ENCODE measurements around the gene TXNDC17. TPM values are rescaled to one million over a fixed set of nuclear protein-coding genes. Genes with fewer than 3 reads are reported as not detected.

TXNDC17 gene
- total RNA-seq, 1 donor from 2014 or later = 92.7 TPM

DNA sequence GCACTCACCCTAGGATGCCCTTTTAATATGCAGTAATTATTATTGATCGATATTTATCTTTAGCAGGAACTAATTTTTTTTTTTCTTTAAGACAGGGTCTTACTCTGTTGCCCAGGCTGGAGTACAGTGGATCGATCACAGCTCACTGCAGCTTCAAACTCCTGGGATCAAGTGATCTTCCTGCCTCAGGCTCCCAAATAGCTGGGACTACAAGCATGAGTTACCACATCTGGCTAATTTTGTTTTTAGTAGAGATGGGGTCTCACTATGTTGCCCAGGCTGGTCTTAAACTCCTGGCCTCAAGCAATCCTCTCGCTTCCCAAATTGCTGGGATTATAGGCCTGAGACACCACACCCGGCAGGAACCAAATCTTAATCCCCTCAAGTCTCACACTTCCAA, 29.6 kb upstream of the TXNDC17 start:
- Mint-ChIP-seq H3K27ac (no peak overlapping the region), H3K4me3 (no peak overlapping the region), H3K27me3 (no peaks in the 10 kb centered on the region), H3K9me3 (no peaks in the 10 kb centered on the region), H3K4me1 (peaks cover 1% of the 10 kb centered on the region), H3K36me3 (ENCODE audit: low read depth) (peaks cover 21% of the 10 kb centered on the region)
- no peak for DNase-seq
- intact Hi-C loops (cut with micrococcal nuclease) = no loop called here

DNA sequence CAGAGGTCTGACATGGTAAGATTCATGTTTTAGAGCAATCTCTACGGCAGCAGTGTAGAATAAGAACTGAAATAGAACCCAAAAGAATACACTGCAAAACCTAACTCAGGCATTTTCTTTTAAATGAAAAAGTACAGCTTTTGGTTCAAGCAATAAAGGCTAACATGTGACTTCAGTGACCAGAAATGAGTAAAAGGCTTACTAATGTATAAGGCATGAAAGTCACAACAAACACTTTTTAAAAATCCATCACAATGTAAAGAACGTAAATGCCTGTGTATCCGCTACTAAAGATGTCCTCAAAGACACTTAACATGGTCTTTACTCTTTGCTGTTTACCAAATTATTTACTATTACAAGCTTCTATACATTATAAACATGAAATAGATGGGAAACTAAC, 16.9 kb upstream of the TXNDC17 start:
- Mint-ChIP-seq H3K36me3 (ENCODE audit: low read depth) (peaks cover 31% of the 10 kb centered on the region), H3K4me1 (no peaks in the 10 kb centered on the region), H3K9me3 (no peaks in the 10 kb centered on the region), H3K27me3 (no peaks in the 10 kb centered on the region), H3K4me3 (no peak overlapping the region), H3K27ac (no peak overlapping the region)
- no peak for DNase-seq
- intact Hi-C loops (cut with micrococcal nuclease) = no loop called here

GRCh38 chr17:6626616-6627015, 14.2 kb upstream of the TXNDC17 start:
- Mint-ChIP-seq H3K27me3 (no peaks in the 10 kb centered on the region), H3K36me3 (ENCODE audit: low read depth) (peaks cover 38% of the 10 kb centered on the region), H3K4me1 (peaks cover 1% of the 10 kb centered on the region), H3K4me3 (no peak overlapping the region), H3K9me3 (no peaks in the 10 kb centered on the region), H3K27ac (no peak overlapping the region)
- intact Hi-C loops (cut with micrococcal nuclease) = no loop called here
- DNase-seq = no peak

DNA sequence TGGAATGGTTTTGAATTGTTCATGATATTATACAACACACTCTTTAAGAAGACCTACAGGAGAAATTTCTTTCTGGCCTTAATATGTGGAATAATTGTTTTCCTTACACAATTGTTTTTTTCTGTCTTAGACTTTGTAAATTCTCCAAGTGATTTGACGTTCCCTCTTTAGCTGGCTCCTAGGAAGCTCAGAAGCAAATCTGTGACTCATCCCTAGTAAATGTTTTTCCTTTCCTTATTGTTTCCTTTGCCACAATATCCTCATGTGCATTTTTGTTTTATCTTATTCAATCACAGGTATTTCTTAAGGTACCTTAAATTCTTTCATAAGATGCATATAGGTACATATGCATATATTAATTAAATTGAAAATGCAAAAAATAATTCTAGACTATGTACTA, 13.8 kb upstream of the TXNDC17 start:
- H3K27me3 Mint-ChIP-seq = no peaks in the 10 kb centered on the region
- H3K9me3 Mint-ChIP-seq = no peaks in the 10 kb centered on the region
- DNase-seq = no peak
- H3K4me1 Mint-ChIP-seq = peaks cover 1% of the 10 kb centered on the region
- intact Hi-C loops (cut with micrococcal nuclease) = no loop called here
- H3K4me3 Mint-ChIP-seq = no peak overlapping the region
- H3K27ac Mint-ChIP-seq = no peak overlapping the region
- H3K36me3 Mint-ChIP-seq (ENCODE audit: low read depth) = peaks cover 38% of the 10 kb centered on the region

GRCh38 chr17:6630390-6630789, 10.5 kb upstream of the TXNDC17 start:
- no peak for DNase-seq
- no peaks in the 10 kb centered on the region for H3K9me3 Mint-ChIP-seq
- H3K36me3 Mint-ChIP-seq (ENCODE audit: low read depth) = peaks cover 58% of the 10 kb centered on the region
- H3K27me3 Mint-ChIP-seq = no peaks in the 10 kb centered on the region
- H3K4me3 Mint-ChIP-seq = no peak overlapping the region
- H3K27ac Mint-ChIP-seq = no peak overlapping the region
- H3K4me1 Mint-ChIP-seq = peaks cover 1% of the 10 kb centered on the region
- intact Hi-C loops (cut with micrococcal nuclease) = no loop called here

GRCh38 chr17:6632530-6632929, 8.3 kb upstream of the TXNDC17 start:
- Mint-ChIP-seq H3K4me3 (no peak overlapping the region), H3K27ac (no peak overlapping the region), H3K27me3 (no peaks in the 10 kb centered on the region), H3K36me3 (ENCODE audit: low read depth) (peaks cover 53% of the 10 kb centered on the region), H3K9me3 (no peaks in the 10 kb centered on the region), H3K4me1 (peaks cover 9% of the 10 kb centered on the region)
- intact Hi-C loops (cut with micrococcal nuclease) = no loop called here
- no peak for DNase-seq

- intact Hi-C loops (cut with micrococcal nuclease) = no loop called here
- DNase-seq = no peak
- Mint-ChIP-seq H3K9me3 (no peaks in the 10 kb centered on the region), H3K27ac (no peak overlapping the region), H3K36me3 (ENCODE audit: low read depth) (peaks cover 48% of the 10 kb centered on the region), H3K4me1 (peaks cover 16% of the 10 kb centered on the region), H3K4me3 (no peak overlapping the region), H3K27me3 (no peaks in the 10 kb centered on the region)
Observed at GRCh38 chr17:6633263-6633662, 7.6 kb upstream of the TXNDC17 start.

DNA sequence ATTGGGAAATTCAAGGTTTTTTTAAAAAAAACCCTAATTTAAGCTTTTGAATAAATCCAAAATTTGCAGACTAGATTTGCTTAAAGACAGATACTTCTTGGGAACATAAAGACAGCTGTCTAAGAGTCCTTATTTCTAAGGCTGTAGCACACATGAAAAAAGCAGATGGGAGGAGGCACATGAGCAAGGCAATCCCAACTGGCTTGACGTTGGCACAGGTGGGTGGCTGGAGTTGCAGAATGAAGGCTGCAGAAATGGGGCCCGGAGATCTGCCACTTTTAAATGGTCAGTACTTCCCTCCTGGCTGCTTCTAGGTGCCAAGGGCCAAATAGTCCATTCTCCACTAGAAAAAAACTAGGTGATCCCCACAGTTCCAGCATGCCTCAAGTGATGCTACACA, 4.8 kb upstream of the TXNDC17 start:
- Mint-ChIP-seq H3K36me3 (ENCODE audit: low read depth) (peaks cover 36% of the 10 kb centered on the region), H3K4me1 (peaks cover 31% of the 10 kb centered on the region), H3K27ac (no peak overlapping the region), H3K9me3 (no peaks in the 10 kb centered on the region), H3K4me3 (no peak overlapping the region), H3K27me3 (no peaks in the 10 kb centered on the region)
- DNase-seq = no peak
- intact Hi-C loops (cut with micrococcal nuclease) = no loop called here

GRCh38 chr17:6636616-6637457, 4.0 kb upstream of the TXNDC17 start:
- Mint-ChIP-seq H3K9me3 (no peaks in the 10 kb centered on the region), H3K36me3 (ENCODE audit: low read depth) (peaks cover 35% of the 10 kb centered on the region), H3K27ac (no peak overlapping the region), H3K27me3 (no peaks in the 10 kb centered on the region), H3K4me1 (peaks cover 33% of the 10 kb centered on the region), H3K4me3 (no peak overlapping the region)
- intact Hi-C loops (cut with micrococcal nuclease) = no loop called here
- no peak for DNase-seq

DNA sequence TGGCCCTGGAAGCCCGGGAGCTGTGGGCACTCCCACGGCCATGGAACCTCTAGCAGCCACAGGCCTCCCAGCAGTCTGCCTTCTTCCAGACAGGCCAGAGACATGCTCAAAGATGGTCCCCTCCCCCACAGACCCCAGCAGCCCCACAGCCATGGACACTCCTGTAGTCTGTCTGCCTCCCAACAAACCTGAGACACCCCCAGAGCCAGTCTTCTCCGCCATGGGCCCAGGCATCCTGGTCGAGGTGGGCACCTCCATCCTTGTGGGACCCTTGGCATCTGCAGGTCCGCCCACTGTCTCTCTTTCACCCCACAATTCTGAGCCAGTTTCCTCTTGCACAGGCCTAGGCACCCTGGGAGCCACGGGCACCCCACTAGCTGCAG, 3.4 kb upstream of the TXNDC17 start:
- H3K9me3 Mint-ChIP-seq = no peaks in the 10 kb centered on the region
- H3K4me3 Mint-ChIP-seq = no peak overlapping the region
- no peak for DNase-seq
- peaks cover 36% of the 10 kb centered on the region for H3K4me1 Mint-ChIP-seq
- H3K36me3 Mint-ChIP-seq (ENCODE audit: low read depth) = peaks cover 33% of the 10 kb centered on the region
- no peaks in the 10 kb centered on the region for H3K27me3 Mint-ChIP-seq
- no peak overlapping the region for H3K27ac Mint-ChIP-seq
- intact Hi-C loops (cut with micrococcal nuclease) = no loop called here

DNA sequence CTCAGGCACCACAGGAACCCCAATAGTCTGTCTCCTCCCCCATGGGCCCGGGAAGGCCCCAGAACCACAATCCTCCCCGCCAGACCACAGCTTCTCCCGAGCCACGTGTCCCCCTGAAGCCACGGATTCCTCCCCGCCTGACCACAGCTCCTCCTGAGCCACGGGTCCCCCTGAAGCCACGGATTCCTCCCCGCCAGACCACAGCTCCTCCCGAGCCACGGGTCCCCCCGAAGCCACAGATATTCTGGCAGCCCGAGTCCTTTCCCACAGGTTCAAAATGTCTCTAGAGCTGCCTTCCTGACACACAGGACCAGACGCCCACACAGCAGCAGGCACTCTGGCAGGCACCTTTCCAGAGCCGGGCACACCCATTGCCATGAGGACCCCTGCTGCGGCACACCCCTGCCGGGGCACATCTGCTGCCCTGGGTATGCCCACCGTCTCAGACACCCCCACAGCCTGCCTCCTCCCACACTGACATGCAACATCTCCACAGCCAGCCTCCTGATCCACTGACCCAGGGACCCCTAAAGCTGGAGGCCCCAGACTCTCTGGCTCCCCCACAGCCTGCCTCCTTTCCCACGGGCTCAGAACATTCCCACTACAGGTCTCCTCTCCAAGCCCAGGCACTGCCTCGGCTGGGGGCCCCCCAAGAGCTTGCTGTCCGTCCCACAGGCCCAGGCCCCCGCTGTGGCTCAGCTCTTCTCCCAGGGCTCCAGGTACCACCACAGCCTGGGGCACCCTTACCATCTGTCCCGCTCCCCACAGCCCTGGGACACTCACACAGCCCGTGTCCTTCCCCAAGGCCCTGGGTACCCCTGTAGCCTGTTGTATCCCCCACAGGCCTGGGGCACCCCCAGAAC, 2.6 kb upstream of the TXNDC17 start:
- peak overlapping the region; percentile 37 for H3K27ac Mint-ChIP-seq
- H3K36me3 Mint-ChIP-seq (ENCODE audit: low read depth) = peaks cover 30% of the 10 kb centered on the region
- DNase-seq = no peak
- no peaks in the 10 kb centered on the region for H3K27me3 Mint-ChIP-seq
- H3K4me3 Mint-ChIP-seq = peak overlapping the region; percentile 60
- no peaks in the 10 kb centered on the region for H3K9me3 Mint-ChIP-seq
- intact Hi-C loops (cut with micrococcal nuclease) = no loop called here
- H3K4me1 Mint-ChIP-seq = peaks cover 43% of the 10 kb centered on the region

DNA sequence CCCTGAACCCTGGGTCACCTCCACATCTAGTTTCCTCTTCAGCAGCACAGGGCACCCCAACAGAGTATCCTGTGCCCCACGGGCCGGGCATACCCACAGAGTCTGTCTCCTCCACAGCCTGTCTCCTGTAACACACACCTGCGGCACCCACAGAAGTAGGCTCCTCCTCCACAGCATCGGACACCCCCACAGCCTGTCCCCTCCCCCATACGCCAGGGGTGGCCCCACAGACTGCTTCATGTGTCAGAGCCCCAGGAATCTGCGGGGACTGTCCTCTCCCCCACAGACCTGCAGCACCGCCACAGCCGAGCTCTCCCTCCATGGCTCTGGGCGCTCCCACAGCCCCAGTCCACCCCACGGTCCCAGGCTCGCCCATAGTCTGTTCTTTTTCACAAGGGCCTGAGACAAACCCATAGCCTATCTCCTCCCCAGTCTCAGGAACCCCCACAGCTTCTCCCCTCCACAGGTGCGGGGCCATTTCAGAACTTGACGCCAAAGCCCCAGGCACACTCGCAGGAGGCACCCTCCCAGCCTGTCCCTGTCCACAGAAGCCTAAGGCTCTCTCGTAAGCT, 1.8 kb upstream of the TXNDC17 start:
- peak overlapping the region; percentile 100 for H3K27ac Mint-ChIP-seq

DNA sequence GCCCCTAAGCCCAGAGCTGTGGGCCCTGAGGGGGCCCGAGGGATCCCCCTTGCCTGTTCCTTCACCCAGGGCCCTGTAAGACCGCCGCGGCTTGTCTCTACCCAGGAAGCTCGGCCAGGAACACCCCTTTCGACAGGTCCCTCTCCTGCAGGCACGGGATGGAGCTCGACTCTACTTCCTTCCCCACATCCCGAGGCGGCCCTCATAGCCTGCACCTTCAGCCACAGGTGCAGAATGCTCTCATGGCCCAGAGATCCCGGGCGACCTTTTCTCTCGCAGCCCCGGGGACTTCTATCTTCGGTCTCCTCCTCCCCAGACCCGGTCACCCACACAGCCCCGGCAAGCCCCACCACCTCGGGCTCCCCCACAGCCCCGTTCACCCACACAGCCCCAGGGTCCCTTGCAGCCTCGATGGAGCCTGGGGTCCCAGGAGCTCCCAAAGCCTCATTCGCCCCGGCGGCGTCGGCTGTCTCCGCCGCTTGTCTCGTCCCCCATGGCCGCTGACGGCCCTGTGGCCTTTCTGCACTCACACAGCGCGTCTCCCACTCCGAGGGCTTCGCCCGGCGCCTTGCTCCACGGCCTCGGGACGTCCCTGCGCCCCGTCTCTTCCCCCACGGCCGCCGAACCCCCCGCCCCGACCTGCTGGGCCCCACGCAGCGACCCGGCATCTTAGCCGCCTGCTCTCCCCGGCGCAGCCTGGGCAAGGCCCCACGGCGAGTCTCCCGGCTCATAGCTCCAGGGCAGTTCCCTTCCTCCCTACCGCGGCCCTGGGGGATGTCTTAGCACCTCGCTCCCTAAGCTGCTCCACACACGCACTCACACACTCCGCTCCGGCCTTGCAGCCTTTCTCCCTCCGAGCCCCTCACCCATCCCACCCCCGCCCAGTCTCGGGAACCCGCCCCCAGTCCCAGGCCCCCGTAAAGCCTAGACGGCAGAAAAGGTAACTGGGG, 999 bp upstream of the TXNDC17 start:
- Mint-ChIP-seq H3K4me1 (peaks cover 58% of the 10 kb centered on the region), H3K36me3 (ENCODE audit: low read depth) (peaks cover 30% of the 10 kb centered on the region), H3K27me3 (no peaks in the 10 kb centered on the region), H3K27ac (peak overlapping the region; percentile 100), H3K4me3 (peak overlapping the region; percentile 93), H3K9me3 (no peaks in the 10 kb centered on the region)
- intact Hi-C loops (cut with micrococcal nuclease) = loop anchor here (1.0 to 10.0 kb wide), 5 partner anchors 11 to 1055 kb away; partner anchors contain the start of genes C17orf100, MED31, NLRP1 and PIMREG
- peak; percentile 83 for DNase-seq

More for the DNA sequence above, 1.8 kb upstream of the TXNDC17 start:
- Mint-ChIP-seq H3K9me3 (no peaks in the 10 kb centered on the region), H3K4me1 (peaks cover 50% of the 10 kb centered on the region), H3K4me3 (peak overlapping the region; percentile 93), H3K27me3 (no peaks in the 10 kb centered on the region), H3K36me3 (ENCODE audit: low read depth) (peaks cover 29% of the 10 kb centered on the region)
- intact Hi-C loops (cut with micrococcal nuclease) = no loop called here
- peak; percentile 67 for DNase-seq
